GM15510 (cell line): ENCODE results near the gene DOK7.

Experiments
- POLR2A ChIP-seq: IDR thresholded peaks from 3 replicates; pipeline ENCODE4 v1.6.1; 2011; ENCODE audit warnings: borderline replicate concordance; ENCODE audit not compliant: insufficient read length; ENCODE audit errors: extremely low read depth

The DOK7 gene

GRCh38 chr4:3462790-3463415 is at the start of gene DOK7:
Gene DOK7, plus strand, starts transcription at chr4:3463306. Its CDS starts 70 bp downstream, at chr4:3463376.
- TF ChIP-seq POLR2A: no peak

GRCh38 chr4:3413675-3414420 is 49.3 kb upstream of the DOK7 start:
- TF ChIP-seq POLR2A: no peak

GRCh38 chr4:3414421-3415279 is 48.5 kb upstream of the DOK7 start:
- TF ChIP-seq POLR2A: no peak

GRCh38 chr4:3415471-3416141 is 47.5 kb upstream of the DOK7 start:
- no peak for TF ChIP-seq POLR2A

DNA sequence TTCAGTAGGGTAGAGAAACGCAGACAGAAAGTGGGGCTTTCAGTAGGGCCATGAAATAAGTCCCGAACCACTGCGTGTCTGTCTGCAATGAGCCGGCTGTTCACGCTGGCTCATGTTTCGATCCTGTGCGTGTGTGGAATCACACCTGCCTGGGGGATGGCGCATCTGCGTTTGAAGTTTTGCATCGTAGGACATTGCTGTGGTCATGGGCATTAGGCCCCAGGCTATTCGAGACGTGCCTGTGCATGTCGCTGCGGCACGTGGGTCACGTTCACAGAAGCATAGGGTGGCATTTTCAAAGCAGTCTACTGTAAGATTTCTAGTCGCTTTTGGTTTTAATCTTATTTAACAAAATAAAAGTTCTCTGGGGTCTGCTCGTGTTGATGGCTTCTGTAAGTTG is 46.8 kb upstream of the DOK7 start:
- TF ChIP-seq POLR2A: no peak

DNA sequence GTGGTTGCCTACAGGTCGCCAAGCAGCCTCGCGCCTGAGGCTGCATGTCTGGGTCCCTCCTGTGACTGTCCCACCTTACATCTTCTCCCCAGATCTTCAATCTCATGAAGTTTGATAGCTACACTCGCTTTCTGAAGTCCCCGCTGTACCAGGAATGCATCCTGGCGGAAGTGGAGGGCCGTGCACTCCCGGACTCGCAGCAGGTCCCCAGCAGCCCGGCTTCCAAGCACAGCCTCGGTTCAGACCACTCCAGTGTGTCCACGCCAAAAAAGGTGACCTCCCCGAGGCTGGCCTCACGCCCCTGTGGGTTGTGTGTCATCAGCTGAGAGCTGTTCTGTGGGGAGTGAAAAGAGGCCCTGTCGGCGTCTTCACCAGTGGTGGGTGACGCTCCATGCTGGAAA is 46.3 kb upstream of the DOK7 start:
- no peak for TF ChIP-seq POLR2A

- TF ChIP-seq POLR2A: no peak
Observed at GRCh38 chr4:3417448-3417847, 45.7 kb upstream of the DOK7 start.

DNA sequence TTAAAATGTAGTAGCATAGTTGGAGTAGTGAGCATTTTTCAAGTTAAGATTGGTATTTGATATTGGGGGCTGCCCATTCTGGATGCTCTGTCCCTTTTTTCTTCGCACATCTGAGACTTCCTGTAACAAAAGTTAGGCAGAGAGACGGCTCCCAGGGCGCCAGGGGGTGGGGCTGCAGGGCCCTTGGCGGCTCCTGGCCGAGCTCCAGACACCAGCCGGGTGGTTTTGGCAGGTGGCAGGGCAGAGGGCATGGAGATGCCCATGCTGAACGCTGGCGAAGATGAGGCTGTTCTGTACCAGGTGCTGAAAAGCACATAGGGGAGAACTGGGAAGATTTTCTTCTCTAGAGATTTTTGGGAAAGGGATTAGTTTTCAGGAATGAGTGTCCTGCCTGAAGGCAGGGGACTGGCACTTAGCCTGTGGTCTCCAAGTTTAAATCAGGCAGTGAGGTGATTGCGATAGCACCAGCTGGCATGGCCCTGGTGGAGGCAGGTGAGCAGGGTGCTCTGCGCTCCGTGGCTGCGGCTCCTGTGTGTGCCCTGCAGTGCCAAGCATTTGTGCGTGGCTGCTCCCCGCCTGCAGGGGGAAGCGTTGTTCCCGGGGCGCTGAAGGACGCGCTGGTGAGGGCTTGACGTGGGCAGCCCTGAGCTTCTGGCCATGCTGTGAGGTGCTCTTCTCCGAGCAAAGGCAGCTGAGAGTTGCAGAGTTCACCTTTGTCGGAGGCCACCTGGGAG is 44.9 kb upstream of the DOK7 start:
- TF ChIP-seq POLR2A: no peak

GRCh38 chr4:3419836-3420605 is 43.1 kb upstream of the DOK7 start:
- TF ChIP-seq POLR2A: no peak

DNA sequence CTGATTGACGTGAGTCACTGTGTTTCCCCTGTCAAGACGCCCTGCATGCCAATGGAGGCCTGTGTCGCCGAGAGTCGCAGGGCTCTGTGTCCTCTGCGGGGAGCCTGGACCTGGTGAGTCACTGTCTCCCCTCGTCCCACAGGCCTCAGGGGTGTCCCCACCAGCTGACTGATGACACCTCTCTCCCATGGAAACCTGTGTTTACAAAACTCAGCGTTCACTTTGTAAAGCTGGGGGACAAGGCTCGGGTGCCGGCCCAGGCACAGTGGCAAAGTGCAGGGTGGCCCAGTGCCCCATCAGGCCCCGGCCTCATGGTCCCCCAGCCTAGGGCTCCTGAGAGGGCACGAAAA is 42.5 kb upstream of the DOK7 start:
- TF ChIP-seq POLR2A: no peak

DNA sequence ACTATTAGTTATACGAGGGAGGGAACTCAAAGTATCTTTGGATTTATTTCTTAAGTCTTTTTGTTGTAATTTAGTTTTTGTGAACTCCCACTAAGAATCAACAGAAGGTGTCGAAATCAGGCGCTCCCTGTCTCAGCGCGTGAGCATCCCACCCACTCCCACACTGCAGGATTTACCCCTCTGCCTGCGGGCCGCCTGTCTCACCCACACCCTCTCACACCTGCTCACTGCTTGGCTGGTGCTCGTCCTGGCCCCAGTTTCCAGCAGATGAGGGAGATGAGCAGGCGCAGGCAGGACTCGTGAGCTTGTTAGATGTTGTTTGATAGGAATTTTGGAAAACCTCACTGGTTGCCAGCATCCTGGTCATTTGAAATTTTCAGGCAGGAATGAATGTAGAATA is 42.1 kb upstream of the DOK7 start:
- TF ChIP-seq POLR2A: no peak

- no peak for TF ChIP-seq POLR2A
Observed at GRCh38 chr4:3421470-3421869, 41.6 kb upstream of the DOK7 start.

DNA sequence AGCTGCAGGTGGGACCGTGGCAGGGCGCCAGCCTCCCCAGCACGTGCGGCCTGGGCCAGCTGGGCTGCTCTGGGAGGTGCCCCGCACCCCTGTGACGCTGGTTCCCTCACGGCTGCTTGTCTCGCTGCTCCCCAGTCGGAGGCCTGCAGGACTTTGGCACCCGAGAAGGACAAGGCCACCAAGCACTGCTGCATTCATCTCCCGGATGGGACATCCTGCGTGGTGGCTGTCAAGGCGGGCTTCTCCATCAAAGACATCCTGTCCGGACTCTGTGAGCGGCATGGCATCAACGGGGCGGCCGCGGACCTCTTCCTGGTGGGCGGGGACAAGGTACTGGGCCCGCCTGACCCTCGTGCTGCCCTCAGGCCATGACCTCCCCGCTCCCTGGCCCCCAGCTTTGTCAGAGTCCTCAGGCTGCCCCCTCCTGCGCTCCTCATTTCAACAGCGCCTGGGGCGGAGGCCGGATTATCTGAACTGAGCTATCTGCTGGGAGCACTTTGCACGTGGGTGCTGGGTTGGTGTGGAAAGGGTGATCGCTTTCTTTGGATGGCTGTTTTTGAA is 40.8 kb upstream of the DOK7 start:
- no peak for TF ChIP-seq POLR2A
